Liver (tissue), 5 donors: ENCODE data around the gene EIF4A2. TPM values are rescaled to one million over a fixed set of nuclear protein-coding genes. Genes with fewer than 3 reads are reported as not detected.

Experiments used
- polyA plus RNA-seq, 2 donors: library from polyadenylated mRNA; stranded (reverse) in 1 of 2; unstranded in 1 of 2; fragments of 200-250 nt in 1 of 2; fragments of >200 nt in 1 of 2; fragmentation: Nextera tagmentation in 1 of 2; extraction: Ambion mirVana in 1 of 2; gene quantifications; one replicate each; pipeline versions ENCODE4 v1.2.1 to v1.2.3, GENCODE V29; 2013 to 2015
- small RNA-seq: library from RNA; depleted of rRNA; stranded (forward); fragments of <200 nt; gene quantifications from one replicate; pipeline ENCODE3, GENCODE V24; 2014
- total RNA-seq, 2 donors: library from RNA; depleted of rRNA; stranded (reverse); fragments of >200 nt; gene quantifications; one replicate each; pipeline ENCODE4 v1.2.3, GENCODE V29; 2014
- donor health status: healthy.
- donor health status: healthy.
- donor health status: healthy.

EIF4A2 gene
- total and polyA plus RNA-seq, 4 donors, result 81.4 to 373 (median 172) TPM

Small RNA genes lying within 50 kb of the gene (small RNA-seq; reads per million reads assigned to genes)
- gene RF00092 (not detected), gene RNU6-1105P (not detected), gene SNORA4 (not detected), gene SNORA63 (not detected), gene SNORA81 (not detected), gene SNORD2 (not detected)

Other genes with a start within 250 kb of the EIF4A2 start
- 1 to 10 TPM; 1.2 to 3.6 TPM for gene CRYGS, start 239.2 kb upstream of the EIF4A2 start, total RNA-seq
- 1 to 10 TPM in 1 of 2 donors, under 1 TPM in 1; 0.53 to 1.2 TPM for gene CRYGS, start 239.2 kb upstream of the EIF4A2 start, polyA plus RNA-seq
- 10 to 100 TPM; 15.5 to 16.2 TPM for gene TBCCD1, start 216.2 kb upstream of the EIF4A2 start, total RNA-seq
- gene TBCCD1, start 216.2 kb upstream of the EIF4A2 start, polyA plus RNA-seq, result 1 to 10 TPM; 4.9 to 5.6 TPM
- 100 to 1,000 TPM in 1 of 2 donors, 10 to 100 TPM in 1; 30.2 to 101 TPM for gene DNAJB11, start 212.9 kb upstream of the EIF4A2 start, total RNA-seq
- 10 to 100 TPM; 44.7 to 67.3 TPM for gene DNAJB11, start 212.9 kb upstream of the EIF4A2 start, polyA plus RNA-seq
- gene AHSG, start 170.5 kb upstream of the EIF4A2 start, total RNA-seq, result 1,000 to 10,000 TPM in 1 of 2 donors, 100 to 1,000 TPM in 1; 965 to 4,470 TPM
- gene AHSG, start 170.5 kb upstream of the EIF4A2 start, polyA plus RNA-seq, result 1,000 to 10,000 TPM; 1,784 to 2,316 TPM
- 10 to 100 TPM in 1 of 2 donors, 1 to 10 TPM in 1; 3.1 to 10.8 TPM for gene FETUB, start 143.2 kb upstream of the EIF4A2 start, total RNA-seq
- gene FETUB, start 143.2 kb upstream of the EIF4A2 start, polyA plus RNA-seq, result 10 to 100 TPM in 1 of 2 donors, 1 to 10 TPM in 1; 8.0 to 28.6 TPM
- 100 to 1,000 TPM in 1 of 2 donors, 10 to 100 TPM in 1; 41.8 to 139 TPM for gene HRG, start 117.6 kb upstream of the EIF4A2 start, total RNA-seq
- gene HRG, start 117.6 kb upstream of the EIF4A2 start, polyA plus RNA-seq, result 100 to 1,000 TPM; 315 to 837 TPM
- gene KNG1, start 66.2 kb upstream of the EIF4A2 start, total RNA-seq, result 100 to 1,000 TPM; 605 to 918 TPM
- gene KNG1, start 66.2 kb upstream of the EIF4A2 start, polyA plus RNA-seq, result 100 to 1,000 TPM; 647 to 785 TPM
- 10 to 100 TPM in 1 of 2 donors, 1 to 10 TPM in 1; 6.4 to 27.3 TPM for gene RFC4, start 22.9 kb downstream of the EIF4A2 start, total RNA-seq
- 1 to 10 TPM; 4.6 to 6.2 TPM for gene RFC4, start 22.9 kb downstream of the EIF4A2 start, polyA plus RNA-seq
- not detected for gene ADIPOQ, start 59.1 kb downstream of the EIF4A2 start, total RNA-seq
- under 1 TPM in 1 of 2 donors, not detected in 1; 0.02 TPM for gene ADIPOQ, start 59.1 kb downstream of the EIF4A2 start, polyA plus RNA-seq
- 100 to 1,000 TPM; 102 to 376 TPM for gene ST6GAL1, start 146.9 kb downstream of the EIF4A2 start, total RNA-seq
- 100 to 1,000 TPM; 280 to 425 TPM for gene ST6GAL1, start 146.9 kb downstream of the EIF4A2 start, polyA plus RNA-seq